HUDEP-2 (cell line): ENCODE data around the gene MMP25.

Experiments used
- DNase-seq, 76 experiments: peaks; one replicate each; lab custom pipeline; 2025; ENCODE audit not compliant: unreplicated experiment in 76 of 76; lab: John Stamatoyannopoulos, UW

The MMP25 gene

DNA sequence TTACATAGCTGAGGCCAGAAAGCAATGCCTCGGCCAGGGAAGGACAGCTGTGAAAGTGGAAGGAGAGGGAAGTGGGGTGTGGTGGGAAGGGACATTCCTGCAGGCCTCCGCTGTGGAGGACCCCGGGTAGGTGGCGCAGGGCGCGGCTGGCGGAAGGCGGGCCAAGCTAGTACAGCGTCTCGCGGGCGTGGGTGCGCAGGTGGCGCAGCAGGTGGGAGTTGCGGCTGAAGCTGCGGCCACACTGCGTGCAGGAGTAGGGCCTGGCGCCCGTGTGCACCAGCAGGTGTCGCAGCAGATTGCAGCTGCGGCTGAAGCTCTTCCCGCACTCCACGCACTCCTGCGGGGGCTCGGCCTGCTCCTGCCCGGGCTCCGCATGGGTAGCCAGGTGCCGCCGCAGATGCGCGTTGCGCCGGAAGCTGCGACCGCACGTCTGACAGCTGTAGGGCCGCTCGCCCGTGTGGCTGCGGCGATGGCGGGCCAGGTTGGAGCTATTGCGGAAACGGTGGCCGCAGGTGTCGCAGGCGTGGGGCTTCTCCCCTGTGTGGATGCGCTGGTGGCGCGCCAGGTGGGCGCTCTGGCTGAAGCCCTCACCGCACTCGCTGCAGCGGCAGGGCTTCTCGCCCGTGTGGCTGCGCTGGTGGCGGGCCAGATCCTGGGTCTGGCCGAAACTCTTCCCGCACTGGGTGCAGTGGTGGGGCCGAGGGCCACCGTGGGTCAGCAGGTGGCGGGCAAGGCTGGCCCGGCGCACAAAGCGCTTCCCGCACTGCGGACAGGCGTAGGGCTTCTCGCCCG lies 42.8 kb downstream of the MMP25 start:
- no peak for DNase-seq

- DNase-seq, result no peak
Observed at GRCh38 chr16:3089717-3090592, 43.6 kb downstream of the MMP25 start.

DNA sequence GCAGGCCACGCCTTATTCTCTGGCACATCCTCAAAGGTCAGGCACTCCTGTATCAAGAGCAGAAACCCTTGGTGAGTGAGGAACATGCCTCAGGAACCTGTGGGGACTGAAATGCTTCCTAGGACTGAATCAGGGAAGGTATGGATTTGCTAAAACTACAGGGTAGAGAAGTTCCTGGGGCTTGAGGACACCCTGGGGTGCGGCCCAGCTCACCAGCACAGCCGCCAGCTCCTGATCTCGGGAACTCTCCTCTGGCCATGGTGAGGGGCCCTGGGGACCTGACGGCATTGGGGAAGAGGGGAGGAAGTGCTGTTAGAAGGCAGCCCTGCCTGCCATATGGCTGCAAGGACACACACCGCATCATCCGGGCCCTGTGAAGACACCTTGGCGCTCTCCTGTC lies 45.2 kb downstream of the MMP25 start:
- DNase-seq, result no peak

DNA sequence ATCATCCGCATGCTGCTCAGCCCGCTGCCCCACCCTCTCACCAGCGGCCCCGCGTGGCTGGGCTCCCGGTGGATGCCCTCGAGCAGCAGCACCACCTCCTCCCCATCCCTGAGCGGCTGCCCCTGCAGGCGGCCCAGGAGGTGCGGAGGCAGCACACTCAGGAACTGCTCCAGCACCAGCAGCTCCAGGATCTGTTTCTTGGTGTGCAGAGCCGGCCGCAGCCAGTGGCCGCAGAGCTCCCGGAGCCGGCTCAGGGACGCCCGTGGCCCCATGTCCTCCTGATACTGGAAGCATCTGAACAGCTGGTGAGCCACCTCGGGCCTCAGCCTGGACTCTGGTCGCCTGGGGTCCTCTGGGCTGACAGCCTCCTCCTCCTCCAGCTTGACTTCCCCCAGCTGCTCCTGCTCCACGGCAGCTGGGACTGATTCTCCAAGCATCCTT lies 46.2 kb downstream of the MMP25 start:
- DNase-seq, result no peak

DNA sequence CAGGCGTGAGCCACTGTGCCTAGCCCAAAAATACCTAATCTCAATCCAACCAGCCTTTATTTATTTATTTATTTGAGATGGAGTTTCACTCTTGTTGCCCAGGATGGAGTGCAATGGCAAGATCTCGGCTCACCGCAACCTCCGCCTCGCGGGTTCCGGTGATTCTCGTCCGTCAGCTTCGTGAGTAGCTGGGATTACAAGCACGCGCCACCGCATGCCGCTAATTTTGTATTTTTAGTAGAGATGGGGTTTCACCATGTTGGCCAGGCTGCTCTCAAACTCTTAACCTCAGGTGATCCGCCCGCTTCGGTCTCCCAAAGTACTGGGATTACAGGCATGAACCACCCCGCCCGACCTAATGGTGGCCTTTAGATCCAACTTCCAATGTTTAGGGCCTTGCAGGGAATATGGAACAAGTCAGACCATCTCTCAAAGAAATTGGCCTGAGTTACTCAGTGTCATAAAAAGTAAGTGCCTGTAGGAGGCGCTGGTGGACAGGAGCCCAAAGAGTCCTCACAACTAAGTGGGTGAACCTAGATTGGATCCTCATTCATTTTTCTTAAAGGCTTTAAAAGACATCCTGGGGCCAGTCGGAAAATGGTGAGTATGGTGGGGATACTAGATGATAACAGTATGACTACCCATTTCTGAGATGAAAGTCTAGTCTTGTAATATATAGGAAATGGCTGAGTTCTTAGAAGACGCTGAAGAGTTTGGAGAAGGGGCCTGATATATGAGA lies 48.1 kb downstream of the MMP25 start:
- peak in 49 of 76 experiments; percentile 2 to 71 (median 30) for DNase-seq

- DNase-seq, result peak in 52 of 76 experiments; percentile 6 to 68 (median 34)
Observed at GRCh38 chr16:3095869-3096268, 49.5 kb downstream of the MMP25 start.

DNA sequence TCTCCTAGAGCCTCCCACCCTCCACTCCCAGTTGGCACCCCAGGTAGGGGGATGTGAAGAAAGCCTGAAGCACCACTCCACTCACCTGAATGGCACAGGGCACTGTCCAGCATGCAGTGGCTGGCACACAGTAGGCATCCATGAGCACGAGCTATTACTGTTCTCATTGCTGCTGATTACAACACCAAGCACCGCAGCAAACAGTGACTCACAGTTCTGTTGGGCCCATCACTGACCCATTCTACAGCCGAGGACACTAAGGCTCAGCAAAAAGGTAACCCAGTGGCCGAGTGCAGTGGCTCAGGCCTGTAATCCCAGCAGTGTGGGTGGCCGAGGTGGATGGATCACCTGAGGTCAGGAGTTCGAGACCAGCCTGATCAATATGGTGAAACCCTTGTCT lies 50.0 kb downstream of the MMP25 start:
- DNase-seq, result no peak

DNA sequence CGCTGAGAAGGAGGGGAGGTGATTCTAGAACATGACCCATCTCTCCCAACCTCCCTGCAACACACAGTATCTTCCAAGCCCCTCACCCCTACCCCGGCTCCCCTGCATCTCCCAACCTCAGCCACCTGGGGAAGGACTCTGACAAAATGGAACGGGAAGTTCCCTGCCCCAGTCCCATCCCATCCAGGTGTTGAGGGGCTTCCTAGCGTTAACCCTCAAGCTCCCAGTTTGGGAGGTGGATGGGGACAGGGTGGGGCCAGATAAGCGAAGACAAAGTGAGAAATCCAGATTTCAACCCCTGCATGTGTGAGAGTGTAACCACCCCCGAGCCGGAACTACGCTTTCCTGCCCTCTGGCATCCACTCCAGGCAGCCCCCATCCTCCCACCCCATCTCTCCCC lies 50.9 kb downstream of the MMP25 start:
- no peak for DNase-seq

DNA sequence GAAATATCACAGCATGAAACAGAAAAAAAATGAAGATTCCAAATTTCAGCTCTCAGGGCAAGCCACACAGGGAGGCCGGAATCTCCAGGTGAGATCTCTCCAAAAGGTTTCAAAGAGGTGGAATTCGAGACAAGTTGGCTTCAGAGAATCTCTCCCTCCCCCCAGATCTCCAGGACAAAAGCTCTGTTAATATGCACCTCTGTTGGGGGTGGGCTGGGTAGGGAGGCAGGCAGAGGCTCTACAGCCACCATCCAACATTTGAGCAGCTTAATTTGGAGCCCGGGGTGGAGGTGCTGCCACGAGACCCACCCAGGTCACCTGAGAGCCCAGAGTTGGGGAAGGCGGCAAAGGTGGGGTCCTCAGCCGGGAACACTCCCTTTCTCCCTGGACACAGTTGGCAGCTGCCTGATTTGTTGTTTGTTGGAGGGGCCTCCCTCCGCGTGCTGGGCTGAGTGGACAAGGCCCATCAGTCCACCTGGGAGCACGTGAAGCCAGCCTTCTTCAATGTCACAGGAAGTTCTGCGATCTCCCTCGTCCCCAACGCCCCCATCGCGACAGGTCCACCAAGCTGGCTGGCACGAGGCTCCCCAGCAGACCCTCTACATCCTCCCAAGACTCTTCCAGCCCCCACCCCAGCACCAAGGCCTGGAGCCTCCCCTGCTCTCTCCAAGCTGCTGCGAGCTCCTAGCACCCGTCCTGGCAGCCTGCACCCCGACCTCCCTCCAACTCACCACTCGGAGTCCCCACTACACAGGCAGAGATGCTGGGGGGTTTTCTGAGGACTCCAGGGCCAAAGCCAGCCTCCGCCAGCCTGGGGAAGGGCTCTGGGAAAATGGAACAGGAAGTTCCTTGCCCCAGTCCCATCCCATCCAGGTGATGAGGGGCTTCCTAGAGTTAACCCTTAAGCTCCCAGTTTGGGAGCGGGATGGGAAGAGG lies 52.4 kb downstream of the MMP25 start, which contains the start of gene ZSCAN10:
ZSCAN10 (minus strand) TSS at position 836 of the 936 bp plus-strand sequence. CDS start 6,357 bp downstream, outside the sequence.
- DNase-seq, result no peak

GRCh38 chr16:3099395-3099731 lies 53.0 kb downstream of the MMP25 start:
- no peak for DNase-seq

DNA sequence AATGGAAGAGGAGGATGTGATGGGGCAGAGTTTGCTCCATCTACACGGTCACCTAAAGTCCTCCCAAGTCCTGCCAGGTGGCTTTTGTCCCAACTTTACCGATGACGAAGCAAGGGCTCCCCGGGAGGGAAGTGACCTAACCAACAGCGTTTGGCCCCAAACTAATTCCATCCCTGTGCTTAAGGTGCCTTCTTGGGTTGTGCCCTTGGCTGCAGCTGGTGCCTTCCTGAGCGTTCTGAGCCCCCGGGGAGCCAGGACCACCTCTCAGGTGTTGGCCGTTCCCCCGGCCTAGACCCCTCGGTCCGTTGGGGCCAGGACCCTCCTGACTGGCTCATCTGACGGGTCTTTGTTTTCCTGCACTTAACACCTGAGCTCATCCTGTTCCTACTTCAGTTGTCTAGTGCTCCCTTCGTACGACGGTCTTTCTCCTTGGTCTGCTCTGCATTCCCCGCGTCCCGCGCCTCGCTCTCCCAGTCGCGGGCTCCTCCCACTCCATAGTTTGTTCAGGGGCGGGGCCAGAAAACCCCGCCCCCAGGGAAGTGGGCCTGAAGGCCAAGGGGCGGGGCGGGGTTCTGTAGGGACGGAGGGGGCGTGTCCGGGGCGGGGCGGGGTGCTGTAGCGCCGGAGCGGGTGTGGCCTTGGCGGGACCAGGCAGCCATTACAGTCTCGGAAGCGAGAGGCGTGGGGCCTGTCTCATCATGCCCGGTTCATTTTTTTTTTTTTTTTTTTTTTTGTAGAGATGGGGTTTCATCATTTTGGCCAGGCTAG lies 53.6 kb downstream of the MMP25 start:
- peak in 75 of 76 experiments; percentile 16 to 96 (median 90) for DNase-seq

GRCh38 chr16:3101018-3101840 lies 54.9 kb downstream of the MMP25 start:
- peak in 45 of 76 experiments; percentile 5 to 66 (median 27) for DNase-seq

- DNase-seq, result peak in 8 of 76 experiments; percentile 6 to 19 (median 10)
Observed at GRCh38 chr16:3101841-3102470, 55.6 kb downstream of the MMP25 start.

GRCh38 chr16:3106205-3106928 lies 60.0 kb downstream of the MMP25 start:
- peak in 74 of 76 experiments; percentile 25 to 94 (median 88) for DNase-seq
